Measurements from ENCODE around the gene LCN1.

DNA sequence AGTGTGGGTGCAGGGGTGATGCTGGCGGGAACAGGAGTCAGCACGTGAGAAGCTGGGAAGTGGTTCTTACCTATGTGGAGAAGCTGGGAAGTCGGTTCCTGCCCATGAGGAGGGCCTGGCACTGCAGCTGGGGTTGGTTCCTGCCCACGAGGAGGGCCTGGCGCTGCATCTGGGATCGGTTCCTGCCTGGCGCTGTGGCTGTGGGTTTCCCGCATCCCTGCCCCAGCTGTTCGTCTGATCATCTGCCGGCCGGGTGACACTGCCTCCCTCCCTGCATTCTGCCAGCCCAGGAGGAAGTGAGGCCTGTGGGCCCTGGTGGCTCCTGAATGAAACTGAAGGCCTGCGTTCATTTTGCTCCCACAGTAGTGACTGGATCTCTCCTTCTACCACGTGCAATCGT, 29.8 kb downstream of the LCN1 start:
- no peak for TF ChIP-seq EZH2 (IDR thresholded peaks at IDR 0.05; ENCODE audit: insufficient read depth, poor library complexity, severe bottlenecking)
- no peak for TF ChIP-seq EZH2phosphoT487 (IDR thresholded peaks at IDR 0.05; ENCODE audit: insufficient read depth, low read depth)

All from GM23248 (cell line).